ENCODE data around the gene IFITM2.
A peak's percentile ranks its signal among the peaks of the same experiment; 100 is the strongest.
"Not testable (repeated sequence)": the region's sequence is repeated elsewhere in the genome, so short reads cannot be mapped to it uniquely, and the experiment has no call there.

IFITM2 gene

GRCh38 chr11:304915-305843 lies 2.4 kb upstream of the IFITM2 start:
- Mint-ChIP-seq H3K27ac (peak overlapping the region; percentile 25), H3K9me3 (peaks cover 0 to 3% of the 10 kb centered on the region in 2 donors)
- ATAC-seq (replicated peaks), result peak in 1 of 2 donors; percentile 28

GRCh38 chr11:305844-306211 lies 1.8 kb upstream of the IFITM2 start:
- Mint-ChIP-seq H3K27me3 (no peaks in the 10 kb centered on the region), H3K4me1 (peaks cover 44 to 46% of the 10 kb centered on the region in 2 donors), H3K4me3 (no peak overlapping the region), H3K36me3 (peaks cover 0 to 2% of the 10 kb centered on the region in 2 donors), H3K9me3 (peaks cover 0 to 3% of the 10 kb centered on the region in 2 donors), H3K27ac (no peak overlapping the region)
- DNase-seq (no peak), ATAC-seq (replicated peaks) (no peak)

More at GRCh38 chr11:304915-305843, 2.4 kb upstream of the IFITM2 start:
- Mint-ChIP-seq H3K36me3 (peaks cover 0 to 2% of the 10 kb centered on the region in 2 donors), H3K4me1 (peaks cover 46 to 50% of the 10 kb centered on the region in 2 donors), H3K27me3 (peaks cover 4% of the 10 kb centered on the region in 2 donors), H3K4me3 (no peak overlapping the region)
- no peak for DNase-seq

GRCh38 chr11:306645-307371 lies 808 bp upstream of the IFITM2 start:
- Mint-ChIP-seq H3K9me3 (peaks cover 0 to 3% of the 10 kb centered on the region in 2 donors), H3K4me3 (peak overlapping the region; percentile 36 to 42), H3K4me1 (peaks cover 43 to 48% of the 10 kb centered on the region in 2 donors), H3K36me3 (peaks cover 0 to 2% of the 10 kb centered on the region in 2 donors), H3K27ac (peak overlapping the region; percentile 37), H3K27me3 (no peaks in the 10 kb centered on the region)
- DNase-seq (no peak), ATAC-seq (replicated peaks) (no peak)

GRCh38 chr11:308740-309665 lies 1.4 kb downstream of the IFITM2 start:
- peak in 1 of 2 donors; percentile 10 for ATAC-seq (replicated peaks)
- peak overlapping the region; percentile 92 to 93 for H3K4me3 Mint-ChIP-seq
- not testable (repeated sequence) for H3K27me3 Mint-ChIP-seq, H3K9me3 Mint-ChIP-seq, H3K36me3 Mint-ChIP-seq, DNase-seq
- peak overlapping the region; percentile 93 for H3K27ac Mint-ChIP-seq
- H3K4me1 Mint-ChIP-seq, result peaks cover 47 to 50% of the 10 kb centered on the region in 2 donors

GRCh38 chr11:309979-310572 lies 2.5 kb downstream of the IFITM2 start:
- H3K4me3 Mint-ChIP-seq, result peak overlapping the region; percentile 52 to 93
- not testable (repeated sequence) for H3K36me3 Mint-ChIP-seq; DNase-seq; ATAC-seq (replicated peaks); H3K9me3 Mint-ChIP-seq; H3K27me3 Mint-ChIP-seq; H3K27ac Mint-ChIP-seq
- H3K4me1 Mint-ChIP-seq, result peaks cover 53 to 58% of the 10 kb centered on the region in 2 donors

GRCh38 chr11:311013-311748 lies 3.6 kb downstream of the IFITM2 start:
- not testable (repeated sequence) for DNase-seq

GRCh38 chr11:312092-312816 lies 4.6 kb downstream of the IFITM2 start:
- ATAC-seq (replicated peaks), result no peak
- H3K27ac Mint-ChIP-seq, result peak overlapping the region; percentile 20
- no peaks in the 10 kb centered on the region for H3K9me3 Mint-ChIP-seq
- no peak for DNase-seq
- peaks cover 45 to 57% of the 10 kb centered on the region in 2 donors for H3K4me1 Mint-ChIP-seq
- H3K36me3 Mint-ChIP-seq, result peaks cover 0 to 2% of the 10 kb centered on the region in 2 donors
- H3K4me3 Mint-ChIP-seq, result peak overlapping the region; percentile 66
- H3K27me3 Mint-ChIP-seq, result no peaks in the 10 kb centered on the region

More at GRCh38 chr11:311013-311748, 3.6 kb downstream of the IFITM2 start:
- not testable (repeated sequence) for H3K9me3 Mint-ChIP-seq, H3K27me3 Mint-ChIP-seq, H3K36me3 Mint-ChIP-seq
- Mint-ChIP-seq H3K27ac (peak overlapping the region; percentile 20), H3K4me3 (peak overlapping the region; percentile 66), H3K4me1 (peaks cover 51 to 57% of the 10 kb centered on the region in 2 donors)
- ATAC-seq (replicated peaks), result peak; percentile 30 to 63

GRCh38 chr11:313304-313786 lies 5.7 kb downstream of the IFITM2 start:
- ATAC-seq (replicated peaks) (no peak), DNase-seq (no peak)
- Mint-ChIP-seq H3K36me3 (peaks cover 0 to 2% of the 10 kb centered on the region in 2 donors), H3K27me3 (no peaks in the 10 kb centered on the region), H3K27ac (peak overlapping the region; percentile 97), H3K4me1 (peaks cover 42 to 51% of the 10 kb centered on the region in 2 donors), H3K9me3 (no peaks in the 10 kb centered on the region), H3K4me3 (peak overlapping the region; percentile 78 to 92)

- ATAC-seq (replicated peaks), result peak; percentile 45 to 48
- no peak for DNase-seq
- Mint-ChIP-seq H3K4me1 (peaks cover 36 to 45% of the 10 kb centered on the region in 2 donors), H3K9me3 (no peaks in the 10 kb centered on the region), H3K36me3 (peaks cover 0 to 2% of the 10 kb centered on the region in 2 donors), H3K4me3 (peak within 1 kb of the TSS; percentile 78 to 92), H3K27ac (peak within 1 kb of the TSS; percentile 97), H3K27me3 (no peaks in the 10 kb centered on the region)
Measured at GRCh38 chr11:313787-314553, 6.4 kb downstream of the IFITM2 start, which contains the start of gene IFITM1. TSS of gene IFITM1 (plus strand) at chr11:314040. CDS start at chr11:314171, 131 bp downstream.

GRCh38 chr11:314554-314875 lies 6.9 kb downstream of the IFITM2 start:
- ATAC-seq (replicated peaks); H3K27me3 Mint-ChIP-seq; DNase-seq; H3K36me3 Mint-ChIP-seq; H3K9me3 Mint-ChIP-seq: not testable (repeated sequence)
- Mint-ChIP-seq H3K27ac (peak overlapping the region; percentile 97), H3K4me3 (peak overlapping the region; percentile 78 to 92), H3K4me1 (peaks cover 32 to 41% of the 10 kb centered on the region in 2 donors)

- Mint-ChIP-seq H3K4me1 (peaks cover 35 to 43% of the 10 kb centered on the region in 2 donors), H3K4me3 (peak overlapping the region in 1 of 2 donors; percentile 17), H3K36me3 (no peaks in the 10 kb centered on the region), H3K9me3 (no peaks in the 10 kb centered on the region), H3K27me3 (peaks cover 0 to 8% of the 10 kb centered on the region in 2 donors), H3K27ac (no peak overlapping the region)
- DNase-seq (no peak), ATAC-seq (replicated peaks) (no peak)
Measured at GRCh38 chr11:315051-315481, 7.5 kb downstream of the IFITM2 start.
